Measurements from ENCODE around the gene GRK4. TPM values are rescaled to one million over a fixed set of nuclear protein-coding genes. Genes with fewer than 3 reads are reported as not detected.
A peak's percentile ranks its signal among the peaks of the same experiment; 100 is the strongest.

GRK4 gene
- total RNA-seq, 4 donors from 2014 or later: 6.1 to 15.1 (median 9.3) TPM

- Histone ChIP-seq H3K27ac (no peak overlapping the region), H3K36me3 (no peaks in the 10 kb centered on the region), H3K9me3 (no peaks in the 10 kb centered on the region), H3K4me3 (no peak overlapping the region), H3K4me1 (peaks cover 0 to 19% (median 0%) of the 10 kb centered on the region in 4 donors), H3K27me3 (no peaks in the 10 kb centered on the region)
- no peak for DNase-seq (ENCODE audit: low spot score in 2 of 2)
- TF ChIP-seq EP300 (IDR thresholded peaks at IDR 0.05): no peak
- TF ChIP-seq CTCF (IDR thresholded peaks at IDR 0.05): no peak
- no peak for TF ChIP-seq POLR2A (IDR thresholded peaks at IDR 0.05)
- WGBS, 2 donors: 86 to 90% methylated on average over 8 of the region's 8 CpGs
Measured at GRCh38 chr4:3035249-3035648, 71.9 kb downstream of the GRK4 start.

GRCh38 chr4:3035674-3036073 is 72.3 kb downstream of the GRK4 start:
- Histone ChIP-seq H3K27me3 (no peaks in the 10 kb centered on the region), H3K4me1 (peaks cover 0 to 19% (median 0%) of the 10 kb centered on the region in 4 donors), H3K36me3 (no peaks in the 10 kb centered on the region), H3K4me3 (no peak overlapping the region), H3K27ac (no peak overlapping the region), H3K9me3 (no peaks in the 10 kb centered on the region)
- TF ChIP-seq POLR2A (IDR thresholded peaks at IDR 0.05): no peak
- 81 to 89% methylated on average over 6 of the region's 6 CpGs for WGBS, 2 donors
- DNase-seq (ENCODE audit: low spot score in 2 of 2): no peak

GRCh38 chr4:3036131-3036952 is 73.0 kb downstream of the GRK4 start:
- TF ChIP-seq CTCF (IDR thresholded peaks at IDR 0.05): no peak
- no peak for TF ChIP-seq EP300 (IDR thresholded peaks at IDR 0.05)
- no peak for TF ChIP-seq POLR2A (IDR thresholded peaks at IDR 0.05)
- Histone ChIP-seq H3K27ac (no peak overlapping the region), H3K4me3 (no peak overlapping the region), H3K27me3 (no peaks in the 10 kb centered on the region), H3K9me3 (no peaks in the 10 kb centered on the region), H3K4me1 (peaks cover 0 to 26% (median 0%) of the 10 kb centered on the region in 4 donors), H3K36me3 (no peaks in the 10 kb centered on the region)
- WGBS, 2 donors: 83 to 87% methylated on average over 21 of the region's 21 CpGs
- DNase-seq (ENCODE audit: low spot score in 2 of 2): no peak

GRCh38 chr4:3037957-3038461 is 74.6 kb downstream of the GRK4 start:
- no peak for DNase-seq (ENCODE audit: low spot score in 2 of 2)
- WGBS, 2 donors: 47 to 63% methylated on average over 6 of the region's 6 CpGs
- TF ChIP-seq EP300 (IDR thresholded peaks at IDR 0.05) (no peak), POLR2A (IDR thresholded peaks at IDR 0.05) (no peak), CTCF (IDR thresholded peaks at IDR 0.05) (no peak)
- H3K9me3 ChIP-seq: no peaks in the 10 kb centered on the region
- H3K36me3 ChIP-seq: no peaks in the 10 kb centered on the region
- no peaks in the 10 kb centered on the region for H3K27me3 ChIP-seq
- no peak overlapping the region for H3K27ac ChIP-seq
- H3K4me1 ChIP-seq: peaks cover 0 to 40% (median 8%) of the 10 kb centered on the region in 4 donors
- H3K4me3 ChIP-seq: peak overlapping the region in 1 of 4 donors; percentile 25

- Histone ChIP-seq H3K27me3 (no peaks in the 10 kb centered on the region), H3K36me3 (no peaks in the 10 kb centered on the region), H3K9me3 (no peaks in the 10 kb centered on the region), H3K27ac (no peak overlapping the region), H3K4me3 (no peak overlapping the region), H3K4me1 (peaks cover 0 to 40% (median 9%) of the 10 kb centered on the region in 4 donors)
- WGBS, 2 donors: 84% methylated on average over 8 of the region's 8 CpGs
- no peak for DNase-seq (ENCODE audit: low spot score in 2 of 2)
- TF ChIP-seq POLR2A (IDR thresholded peaks at IDR 0.05) (no peak), CTCF (IDR thresholded peaks at IDR 0.05) (no peak), EP300 (IDR thresholded peaks at IDR 0.05) (no peak)
Measured at GRCh38 chr4:3039706-3040366, 76.5 kb downstream of the GRK4 start.
